MM.1S (cell line): ENCODE data around the gene SHANK1.

Source experiments
- DNase-seq: peaks from one replicate; pipeline ENCODE4 v3.0.0-alpha.2; 2015
- H2AFZ ChIP-seq: fragments of 300-600 bp; sonication (generic); 2 replicates; pipeline ENCODE4 v1.6.0; 2016; ENCODE audit warnings: antibody characterized with exemption, low read length
- H3F3A ChIP-seq: fragments of 300-600 bp; sonication (generic); 2 replicates; pipeline ENCODE4 v1.6.1; 2016; ENCODE audit warnings: mild to moderate bottlenecking, antibody characterized with exemption, low read length, moderate library complexity, mixed read lengths; ENCODE audit not compliant: insufficient read depth
- H3K27ac ChIP-seq: fragments of 300-600 bp; sonication (generic); 2 replicates; pipeline ENCODE4 v1.5.1; 2016; ENCODE audit warnings: mild to moderate bottlenecking, low read length
- H3K27me3 ChIP-seq: fragments of 300-600 bp; sonication (generic); replicated peaks from 2 replicates; pipeline ENCODE4 v1.6.0; 2016; ENCODE audit warnings: low read length; ENCODE audit not compliant: insufficient read depth
- H3K36me3 ChIP-seq: fragments of 300-600 bp; sonication (generic); replicated peaks from 2 replicates; pipeline ENCODE4 v1.6.1; 2016; ENCODE audit warnings: mild to moderate bottlenecking, low read length, mixed read lengths; ENCODE audit not compliant: insufficient read depth
- H3K4me1 ChIP-seq: fragments of 300-600 bp; sonication (generic); 2 replicates; pipeline ENCODE4 v1.6.1; 2016; ENCODE audit warnings: low read length, mixed read lengths
- H3K4me2 ChIP-seq: fragments of 300-600 bp; sonication (generic); 2 replicates; pipeline ENCODE4 v1.6.0; 2016; ENCODE audit warnings: low read depth, low read length
- H3K4me3 ChIP-seq: fragments of 300-600 bp; sonication (generic); 2 replicates; pipeline ENCODE4 v1.5.1; 2016; ENCODE audit warnings: low read length, mixed read lengths
- H3K79me2 ChIP-seq: fragments of 300-600 bp; sonication (generic); 2 replicates; pipeline ENCODE4 v1.6.1; 2016; ENCODE audit warnings: mixed run types, low read length, mixed read lengths
- H3K9ac ChIP-seq: fragments of 300-600 bp; sonication (generic); 2 replicates; pipeline ENCODE4 v1.6.1; 2016; ENCODE audit warnings: low read length, mixed read lengths
- H3K9me2 ChIP-seq: fragments of 300-600 bp; sonication (generic); replicated peaks from 2 replicates; pipeline ENCODE4 v1.6.1; 2016; ENCODE audit warnings: mild to moderate bottlenecking, low read length, mixed read lengths; ENCODE audit not compliant: insufficient read depth
- H3K9me3 ChIP-seq: fragments of 300-600 bp; sonication (generic); replicated peaks from 2 replicates; pipeline ENCODE4 v1.6.1; 2016; ENCODE audit warnings: mild to moderate bottlenecking, low read length, mixed read lengths; ENCODE audit not compliant: insufficient read depth
- H4K20me1 ChIP-seq: fragments of 300-600 bp; sonication (generic); 2 replicates; pipeline ENCODE4 v1.6.1; 2016; ENCODE audit warnings: mild to moderate bottlenecking, low read length, moderate library complexity, mixed read lengths; ENCODE audit not compliant: insufficient read depth
- CTCF ChIP-seq: fragments of 300-600 bp; sonication (generic); IDR thresholded peaks from 2 replicates; pipeline ENCODE4 v1.5.1; 2016; ENCODE audit warnings: antibody characterized with exemption, low read length, mixed read lengths
- EZH2 ChIP-seq: fragments of 300-600 bp; sonication (generic); optimal IDR thresholded peaks from 2 replicates; pipeline ENCODE3; 2017; ENCODE audit warnings: low read depth, mild to moderate bottlenecking, antibody characterized with exemption, low read length, mixed read lengths
- EZH2phosphoT487 ChIP-seq: fragments of 300-600 bp; sonication (generic); IDR thresholded peaks from 2 replicates; pipeline ENCODE4 v1.6.1; 2018; ENCODE audit warnings: antibody characterized with exemption, low read length

Gene SHANK1

GRCh38 chr19:50711805-50712204 lies 7.8 kb downstream of the SHANK1 start:
- Histone ChIP-seq H3K36me3 (no peaks in the 10 kb centered on the region), H3K9me3 (no peaks in the 10 kb centered on the region), H3K27ac (no peak overlapping the region), H3K4me1 (no peaks in the 10 kb centered on the region), H3K9me2 (no peaks in the 10 kb centered on the region), H3K4me2 (no peak overlapping the region), H4K20me1 (no peaks in the 10 kb centered on the region), H3F3A (no peaks in the 10 kb centered on the region), H3K4me3 (no peak overlapping the region), H3K9ac (no peak overlapping the region), H2AFZ (no peak overlapping the region), H3K27me3 (peaks cover 84% of the 10 kb centered on the region), H3K79me2 (no peaks in the 10 kb centered on the region)
- no peak for DNase-seq
- TF ChIP-seq CTCF (no peak), EZH2phosphoT487 (no peak), EZH2 (no peak)

GRCh38 chr19:50711196-50711595 lies 8.4 kb downstream of the SHANK1 start:
- Histone ChIP-seq H3K9me3 (no peaks in the 10 kb centered on the region), H3F3A (no peaks in the 10 kb centered on the region)

GRCh38 chr19:50710612-50711011 lies 9.0 kb downstream of the SHANK1 start:
- H3K4me3 ChIP-seq: no peak overlapping the region
- no peaks in the 10 kb centered on the region for H3K79me2 ChIP-seq

More at GRCh38 chr19:50711196-50711595, 8.4 kb downstream of the SHANK1 start:
- no peak overlapping the region for H2AFZ ChIP-seq
- H3K27me3 ChIP-seq: peaks cover 78% of the 10 kb centered on the region
- H3K27ac ChIP-seq: no peak overlapping the region
- H3K4me1 ChIP-seq: no peaks in the 10 kb centered on the region
- no peaks in the 10 kb centered on the region for H4K20me1 ChIP-seq
- no peaks in the 10 kb centered on the region for H3K9me2 ChIP-seq
- no peak overlapping the region for H3K4me2 ChIP-seq
- H3K79me2 ChIP-seq: no peaks in the 10 kb centered on the region
- no peak overlapping the region for H3K4me3 ChIP-seq
- TF ChIP-seq EZH2: no peak
- TF ChIP-seq EZH2phosphoT487: no peak
- no peak for TF ChIP-seq CTCF
- H3K36me3 ChIP-seq: no peaks in the 10 kb centered on the region
- H3K9ac ChIP-seq: no peak overlapping the region
- DNase-seq: no peak

More at GRCh38 chr19:50710612-50711011, 9.0 kb downstream of the SHANK1 start:
- H4K20me1 ChIP-seq: no peaks in the 10 kb centered on the region
- H3F3A ChIP-seq: no peaks in the 10 kb centered on the region
- H3K27ac ChIP-seq: no peak overlapping the region
- TF ChIP-seq EZH2: no peak
- TF ChIP-seq CTCF: no peak
- TF ChIP-seq EZH2phosphoT487: no peak
- H3K9ac ChIP-seq: no peak overlapping the region
- no peak overlapping the region for H2AFZ ChIP-seq
- H3K4me1 ChIP-seq: no peaks in the 10 kb centered on the region
- H3K9me2 ChIP-seq: no peaks in the 10 kb centered on the region
- H3K27me3 ChIP-seq: peaks cover 72% of the 10 kb centered on the region
- H3K4me2 ChIP-seq: no peak overlapping the region
- no peaks in the 10 kb centered on the region for H3K9me3 ChIP-seq
- DNase-seq: no peak
- no peaks in the 10 kb centered on the region for H3K36me3 ChIP-seq
